Endothelial cell of umbilical vein (primary cell): ENCODE data around the gene RNU5D-1. TPM values are rescaled to one million over a fixed set of nuclear protein-coding genes. Genes with fewer than 3 reads are reported as not detected.

Source experiments
- BruUV-seq: library from RNA; stranded (reverse); fragments of 400-500 nt; replicated peaks from 2 replicates; lab custom pipeline; 2021; lab: Mats Ljungman, UMichigan
- CTCF ChIA-PET: fragments of 300-600, 350-600 bp; sonication (Branson Sonifier 250); formaldehyde crosslinking; loops from one replicate; lab custom pipeline; 2021; ENCODE audit warnings: antibody characterized with exemption, inconsistent platforms; lab: Charles Lee
- POLR2A ChIA-PET: fragments of 300-600, 350-600 bp; sonication (Branson Sonifier 250); formaldehyde crosslinking; loops from one replicate; lab custom pipeline; 2021; ENCODE audit warnings: antibody characterized with exemption, inconsistent platforms; lab: Charles Lee
- DNase-seq: peaks from one replicate; pipeline ENCODE4 v3.0.0-alpha.2; 2011; ENCODE audit warnings: low read depth, low spot score
- FAIRE-seq: peaks from 2 replicates; lab custom pipeline; 2011; peaks lifted over from hg19 to GRCh38; lab: Jason Lieb, UNC
- H2AFZ ChIP-seq: 2 replicates; pipeline ENCODE4 v1.6.0; 2012; ENCODE audit warnings: low read depth, low read length, control low read depth, inconsistent platforms
- H3K27ac ChIP-seq: 2 replicates; pipeline ENCODE4 v1.5.1; 2011; ENCODE audit warnings: low read depth, mild to moderate bottlenecking, control low read depth, low read length, moderate library complexity; ENCODE audit not compliant: insufficient read depth
- H3K27me3 ChIP-seq, 2 experiments: 2 replicates each; pipeline versions ENCODE4 v1.6.0 to v1.6.1; 2011; ENCODE audit warnings: low read length in 2 of 2, mixed read lengths in 1 of 2; ENCODE audit not compliant: control insufficient read depth in 2 of 2, insufficient read depth in 2 of 2
- H3K36me3 ChIP-seq, 2 experiments: 2 replicates in 1 of 2; 3 replicates in 1 of 2; pipeline ENCODE4 v1.5.1; 2011; ENCODE audit warnings: low read length in 2 of 2, mild to moderate bottlenecking in 1 of 2, moderate library complexity in 1 of 2; ENCODE audit not compliant: control insufficient read depth in 2 of 2, insufficient read depth in 2 of 2; ENCODE audit errors: extremely low read depth in 1 of 2
- H3K4me1 ChIP-seq: 3 replicates; pipeline ENCODE4 v1.5.1; 2011; ENCODE audit warnings: mild to moderate bottlenecking, low read length; ENCODE audit not compliant: control insufficient read depth, insufficient read depth; ENCODE audit errors: extremely low read depth
- H3K4me2 ChIP-seq: 2 replicates; pipeline ENCODE4 v1.6.1; 2011; ENCODE audit warnings: low read length, control low read depth, mixed read lengths; ENCODE audit not compliant: insufficient read depth
- H3K4me3 ChIP-seq, 3 experiments: fragments of 200-600 bp in 1 of 3; sonication (generic), shearing (Covaris generic) in 1 of 3; replicated peaks in 1 of 3; 2 replicates each; pipeline ENCODE4 v1.5.1; 2011 to 2016; ENCODE audit warnings: control low read depth in 3 of 3, low read length in 3 of 3, mild to moderate bottlenecking in 2 of 3, inconsistent platforms in 1 of 3, low read depth in 1 of 3, moderate library complexity in 1 of 3; ENCODE audit not compliant: insufficient read depth in 1 of 3
- H3K79me2 ChIP-seq: 2 replicates; pipeline ENCODE4 v1.6.0; 2012; ENCODE audit warnings: low read length, inconsistent platforms; ENCODE audit not compliant: control insufficient read depth, insufficient read depth
- H3K9ac ChIP-seq: replicated peaks from 2 replicates; pipeline ENCODE3; 2011; ENCODE audit warnings: low read length, control low read depth; ENCODE audit not compliant: insufficient read depth; ENCODE audit errors: extremely low read depth
- H3K9me1 ChIP-seq: replicated peaks from 3 replicates; pipeline ENCODE4 v1.6.0; 2011; ENCODE audit warnings: mild to moderate bottlenecking, low read length; ENCODE audit not compliant: control insufficient read depth, insufficient read depth; ENCODE audit errors: extremely low read depth
- H3K9me3 ChIP-seq: replicated peaks from 2 replicates; pipeline ENCODE4 v1.5.1; 2012; ENCODE audit warnings: low read length, inconsistent platforms; ENCODE audit not compliant: control insufficient read depth, insufficient read depth
- H4K20me1 ChIP-seq: replicated peaks from 2 replicates; pipeline ENCODE3; 2011; ENCODE audit warnings: mild to moderate bottlenecking, low read length; ENCODE audit not compliant: control insufficient read depth, insufficient read depth; ENCODE audit errors: extremely low read depth
- CTCF ChIP-seq, 2 donors: IDR thresholded peaks; 1 replicate in 1 of 2; 2 replicates in 1 of 2; pipeline ENCODE4 v1.5.1; 2011; ENCODE audit warnings: low read length in 2 of 2, mild to moderate bottlenecking in 2 of 2, moderate library complexity in 2 of 2, control low read depth in 1 of 2, inconsistent platforms in 1 of 2, low read depth in 1 of 2; ENCODE audit not compliant: insufficient read depth in 1 of 2; ENCODE audit errors: extremely low read depth in 1 of 2
- EZH2 ChIP-seq: IDR thresholded peaks from 2 replicates; pipeline ENCODE4 v1.6.1; 2012; ENCODE audit warnings: borderline replicate concordance, low read depth, mild to moderate bottlenecking, moderate library complexity, low read length, inconsistent platforms; ENCODE audit not compliant: severe bottlenecking
- FOS ChIP-seq: IDR thresholded peaks from 2 replicates; pipeline ENCODE4 v1.6.1; 2011; ENCODE audit warnings: mild to moderate bottlenecking, low read length, moderate library complexity, borderline replicate concordance; ENCODE audit not compliant: insufficient read depth
- GATA2 ChIP-seq: IDR thresholded peaks from 2 replicates; pipeline ENCODE4 v1.7.0; 2011; ENCODE audit warnings: low read depth, mild to moderate bottlenecking, moderate library complexity, mixed read lengths, low read length; ENCODE audit not compliant: insufficient read length, insufficient read depth
- JUN ChIP-seq: IDR thresholded peaks from 2 replicates; pipeline ENCODE4 v1.6.1; 2011; ENCODE audit warnings: borderline replicate concordance, low read depth; ENCODE audit not compliant: insufficient read length, insufficient read depth
- MYC ChIP-seq: IDR thresholded peaks from one replicate; pipeline ENCODE4 v1.6.1; 2011; ENCODE audit warnings: mild to moderate bottlenecking, low read depth, low read length
- POLR2A ChIP-seq: IDR thresholded peaks from 2 replicates; pipeline ENCODE4 v1.6.1; 2012; ENCODE audit warnings: low read depth, mild to moderate bottlenecking, control low read depth, low read length
- POLR2AphosphoS5 ChIP-seq: IDR thresholded peaks from 2 replicates; pipeline ENCODE4 v1.6.1; 2012; ENCODE audit warnings: low read depth, mild to moderate bottlenecking, control low read depth, low read length, moderate library complexity; ENCODE audit not compliant: insufficient read depth
- dilution Hi-C: fragments of 300-500 bp; cut with MboI; formaldehyde crosslinking; loops from one replicate; pipeline ENCODE4 v1.15.0; 2019; ENCODE audit warnings: low sequenced_read_pairs; ENCODE audit not compliant: extremely low pct_ligation_motif_present
- intact Hi-C: fragments of 100-400 bp; cut with micrococcal nuclease; formaldehyde crosslinking; loops from one replicate; pipeline ENCODE4 v1.10.0; 2022
- polyA plus RNA-seq, 4 experiments: library from polyadenylated mRNA; depleted of rRNA in 3 of 4; stranded (reverse) in 3 of 4; unstranded in 1 of 4; fragments of >200 nt; gene quantifications; 2 replicates each; pipeline versions ENCODE4 v1.2.1 to v1.2.3, GENCODE V29; 2011 to 2012; ENCODE audit warnings: missing spikeins in 1 of 4
- total RNA-seq: library from RNA; stranded (reverse); gene quantifications from 2 replicates; pipeline ENCODE4 v1.2.3, GENCODE V29; 2021
- TF ChIP-seq, protein P1 (sequence below): IDR thresholded peaks from 2 replicates; pipeline ENCODE4 v1.6.1; 2011; ENCODE audit not compliant: insufficient read depth, insufficient read length

Gene RNU5D-1
- total and polyA plus RNA-seq, 2 donors (not counting 3 experiments of a cell fraction or from before 2014, with no cell fraction given) = not detected

DNA sequence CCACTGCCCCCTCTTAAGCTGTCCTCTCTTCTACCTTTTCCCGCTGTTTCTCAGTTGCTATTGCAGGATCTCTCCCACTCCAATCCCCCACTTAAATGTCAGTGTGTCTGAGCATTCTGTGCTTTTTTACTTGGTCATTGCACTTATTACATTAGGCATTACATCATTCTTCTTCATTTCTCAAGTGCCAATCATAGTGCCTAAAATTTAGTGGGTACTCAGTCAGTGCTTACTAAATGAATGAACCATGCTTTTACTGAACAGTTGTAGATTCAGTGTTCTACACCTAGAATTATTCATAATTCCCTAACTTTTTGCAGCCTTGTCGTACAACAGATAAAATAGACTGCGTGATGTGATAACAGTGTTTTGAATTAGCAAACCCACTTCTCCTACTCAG is 37.1 kb downstream of the RNU5D-1 start:
- Histone ChIP-seq H3K27ac (no peak overlapping the region), H3K79me2 (no peaks in the 10 kb centered on the region), H3K9me3 (no peaks in the 10 kb centered on the region), H3K4me1 (no peaks in the 10 kb centered on the region), H3K27me3 (peaks cover 4 to 18% of the 10 kb centered on the region in 2 experiments), H3K4me2 (no peak overlapping the region), H4K20me1 (no peaks in the 10 kb centered on the region), H3K4me3 (no peak overlapping the region), H3K36me3 (no peaks in the 10 kb centered on the region), H3K9me1 (no peaks in the 10 kb centered on the region), H2AFZ (no peak overlapping the region), H3K9ac (no peak overlapping the region)
- ChIA-PET CTCF (no interaction called here), POLR2A (no interaction called here)
- DNase-seq (no peak), FAIRE-seq (no peak)
- dilution Hi-C loops (no loop called here), intact Hi-C loops (no loop called here)
- no peak for TF ChIP-seq CTCF (IDR thresholded peaks at IDR 0.05; ENCODE audit: extremely low read depth in 1 of 2, insufficient read depth in 1 of 2, low read depth in 1 of 2, low read length in 2 of 2)
- no peak for TF ChIP-seq FOS
- no peak for TF ChIP-seq JUN
- no peak for TF ChIP-seq POLR2A
- TF ChIP-seq, protein P1, sequence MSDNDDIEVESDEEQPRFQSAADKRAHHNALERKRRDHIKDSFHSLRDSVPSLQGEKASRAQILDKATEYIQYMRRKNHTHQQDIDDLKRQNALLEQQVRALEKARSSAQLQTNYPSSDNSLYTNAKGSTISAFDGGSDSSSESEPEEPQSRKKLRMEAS = no peak
- no TSS peak for BruUV-seq

GRCh38 chr1:44693159-44693558 is 37.8 kb downstream of the RNU5D-1 start:
- no peak overlapping the region for H2AFZ ChIP-seq
- H3K36me3 ChIP-seq = no peaks in the 10 kb centered on the region
- TF ChIP-seq JUN (no peak), POLR2A (no peak), POLR2AphosphoS5 (no peak), CTCF (IDR thresholded peaks at IDR 0.05; ENCODE audit: extremely low read depth in 1 of 2, insufficient read depth in 1 of 2, low read depth in 1 of 2, low read length in 2 of 2) (no peak), EZH2 (no peak), FOS (no peak), GATA2 (no peak), MYC (no peak)
- TF ChIP-seq, protein P1 = no peak
- ChIA-PET CTCF (no interaction called here), POLR2A (no interaction called here)
- H3K9me3 ChIP-seq = no peaks in the 10 kb centered on the region
- H4K20me1 ChIP-seq = no peaks in the 10 kb centered on the region
- DNase-seq (no peak), FAIRE-seq (no peak)
- no TSS peak for BruUV-seq
- H3K4me1 ChIP-seq = no peaks in the 10 kb centered on the region
- intact Hi-C loops (no loop called here), dilution Hi-C loops (no loop called here)
- peaks cover 4 to 18% of the 10 kb centered on the region in 2 experiments for H3K27me3 ChIP-seq
- no peaks in the 10 kb centered on the region for H3K79me2 ChIP-seq
- H3K27ac ChIP-seq = no peak overlapping the region
- H3K9ac ChIP-seq = no peak overlapping the region
- no peak overlapping the region for H3K4me3 ChIP-seq
- H3K9me1 ChIP-seq = no peaks in the 10 kb centered on the region
- no peak overlapping the region for H3K4me2 ChIP-seq
